K562 (cell line): ENCODE measurements around the gene ATP6V1G1. TPM values are rescaled to one million over a fixed set of nuclear protein-coding genes. Genes with fewer than 3 reads are reported as not detected.

ENCODE experiments used
- CBFA2T3 ChIP-seq: fragments of 450-650 bp; IDR thresholded peaks from 2 replicates; pipeline ENCODE4 v1.6.1; 2017
- CEBPG ChIP-seq, 3 experiments: fragments of 200-800 bp in 1 of 3; sonication (Bioruptor generic) in 1 of 3; sonication (generic) in 1 of 3; formaldehyde crosslinking in 1 of 3; IDR thresholded peaks in 2 of 3; conservative IDR thresholded peaks in 1 of 3; 2 replicates each; pipeline versions ENCODE4 v1.6.1 to v1.8.0; 2016 to 2022; ENCODE audit warnings: missing compliant biosample characterization in 2 of 3, missing genetic modification characterization in 2 of 3, mild to moderate bottlenecking in 1 of 3, missing genetic modification reagents in 1 of 3
- EGR1 ChIP-seq: fragments of 450-650 bp; conservative IDR thresholded peaks from 2 replicates; pipeline ENCODE4 v1.6.1; 2017; ENCODE audit warnings: mild to moderate bottlenecking
- EHMT2 ChIP-seq: fragments of 450-650 bp; IDR thresholded peaks from 2 replicates; pipeline ENCODE4 v1.6.1; 2018; ENCODE audit warnings: antibody characterized with exemption
- HMGN3 ChIP-seq: IDR thresholded peaks from 2 replicates; pipeline ENCODE4 v1.6.1; 2011; ENCODE audit warnings: borderline replicate concordance, low read depth, mild to moderate bottlenecking, mixed read lengths, low read length; ENCODE audit not compliant: insufficient read length; ENCODE audit errors: extremely low read depth
- ILK ChIP-seq: fragments of 450-650 bp; IDR thresholded peaks from 2 replicates; pipeline ENCODE4 v1.6.1; 2016; ENCODE audit warnings: missing genetic modification characterization, low read depth, mild to moderate bottlenecking, missing compliant biosample characterization, moderate library complexity, borderline replicate concordance
- KDM5B ChIP-seq: fragments of 200-600 bp; sonication (generic); IDR thresholded peaks from 2 replicates; pipeline ENCODE4 v1.6.1; 2012; ENCODE audit warnings: low read depth, mild to moderate bottlenecking, moderate library complexity, low read length, control low read depth, inconsistent platforms; ENCODE audit not compliant: insufficient replicate concordance
- MCM7 ChIP-seq, 2 experiments: fragments of 450-650 bp; IDR thresholded peaks; 2 replicates each; pipeline ENCODE4 v1.6.1; 2016 to 2018
- MED1 ChIP-seq: sonication (generic); formaldehyde crosslinking; IDR thresholded peaks from 2 replicates; pipeline ENCODE4 v1.8.1; 2023; ENCODE audit warnings: missing genetic modification reagents, borderline replicate concordance
- POLR2B ChIP-seq: fragments of 450-650 bp; IDR thresholded peaks from 2 replicates; pipeline ENCODE4 v1.6.1; 2018; ENCODE audit warnings: low read depth; ENCODE audit not compliant: partially characterized antibody
- PURB ChIP-seq: sonication (generic); formaldehyde crosslinking; IDR thresholded peaks from 2 replicates; pipeline ENCODE4 v1.9.0; 2021; ENCODE audit warnings: low read depth, mild to moderate bottlenecking, missing genetic modification reagents
- RBM39 ChIP-seq: fragments of 200-400 bp; formaldehyde crosslinking; optimal IDR thresholded peaks from 2 replicates; pipeline ENCODE3; 2018; ENCODE audit warnings: low read depth, low read length
- RFX1 ChIP-seq: fragments of 450-650 bp; IDR thresholded peaks from 2 replicates; pipeline ENCODE4 v1.6.1; 2016; ENCODE audit warnings: mild to moderate bottlenecking, moderate library complexity
- SMAD4 ChIP-seq: fragments of 250-450 bp; sonication (Bioruptor Pico); conservative IDR thresholded peaks from 2 replicates; pipeline ENCODE4 v1.8.0; 2021; ENCODE audit warnings: inconsistent platforms, mild to moderate bottlenecking, moderate library complexity
- SP1 ChIP-seq: sonication (generic); formaldehyde crosslinking; IDR thresholded peaks from 2 replicates; pipeline ENCODE4 v1.8.1; 2022; ENCODE audit warnings: mild to moderate bottlenecking, missing genetic modification reagents
- ZBTB40 ChIP-seq, 2 experiments: fragments of 450-650 bp in 1 of 2; sonication (generic) in 1 of 2; formaldehyde crosslinking in 1 of 2; IDR thresholded peaks; 2 replicates each; pipeline versions ENCODE4 v1.7.1 to v1.9.0; 2016 to 2022; ENCODE audit warnings: inconsistent platforms in 1 of 2, mild to moderate bottlenecking in 1 of 2, missing genetic modification reagents in 1 of 2
- ZNF316 ChIP-seq: fragments of 450-650 bp; IDR thresholded peaks from 2 replicates; pipeline ENCODE4 v1.6.1; 2016
- ZNF57 ChIP-seq: fragments of 450-650 bp; formaldehyde crosslinking; IDR thresholded peaks from 2 replicates; pipeline ENCODE4 v1.4.0; 2020; ENCODE audit warnings: mild to moderate bottlenecking, moderate library complexity
- polyA plus RNA-seq, 8 experiments: library from polyadenylated mRNA; depleted of rRNA in 4 of 8; stranded (reverse) in 5 of 8; unstranded in 3 of 8; fragments of >200 nt; fragmentation: Nextera tagmentation in 2 of 8; fragmentation: Illumina TruSeq in 1 of 8; extraction: Ambion mirVana in 2 of 8; extraction: Trizol in 1 of 8; gene quantifications; 2 replicates each; pipeline versions ENCODE4 v1.2.1 to v1.2.3, GENCODE V29; 2011 to 2014; ENCODE audit warnings: inconsistent platforms in 1 of 8, missing spikeins in 1 of 8
- total RNA-seq, 7 experiments: library from RNA; depleted of rRNA in 6 of 7; stranded (reverse); fragments of >200 nt in 6 of 7; fragmentation: Illumina TruSeq in 2 of 7; extraction: Trizol in 2 of 7; gene quantifications; 2 replicates each; pipeline versions ENCODE4 v1.2.1 to v1.2.3, GENCODE V29; 2011 to 2021; ENCODE audit warnings: low replicate concordance in 1 of 7

The ATP6V1G1 gene
- total and polyA plus RNA-seq, 9 of the 15 experiments (the other 6 are each of a cell fraction or from before 2014, with no cell fraction given), result 88.4 to 492 (median 193) TPM

GRCh38 chr9:114611516-114612271 lies 24.1 kb downstream of the ATP6V1G1 start (continued):
- peak; percentile 61 for TF ChIP-seq SMAD4 (CRISPR knock-in tag)
- TF ChIP-seq ZBTB40 (IDR thresholded peaks at IDR 0.05), result no peak
- no peak for TF ChIP-seq ZBTB40 (CRISPR knock-in tag; IDR thresholded peaks at IDR 0.05)
- no peak for TF ChIP-seq ZNF57 (CRISPR knock-in tag)
- no peak for TF ChIP-seq ILK
- peak; percentile 8 for TF ChIP-seq KDM5B
- TF ChIP-seq EHMT2, result no peak
- TF ChIP-seq ZNF316, result no peak
- TF ChIP-seq MCM7 (IDR thresholded peaks at IDR 0.05), result no peak
- TF ChIP-seq MED1 (CRISPR knock-in tag), result no peak
- no peak for TF ChIP-seq PURB
- no peak for TF ChIP-seq CBFA2T3
- no peak for TF ChIP-seq POLR2B
- TF ChIP-seq SP1 (CRISPR knock-in tag), result no peak
- no peak for TF ChIP-seq RBM39
- TF ChIP-seq RFX1, result no peak
- TF ChIP-seq CEBPG (CRISPR knock-in tag; IDR thresholded peaks at IDR 0.05), result peak; percentile 72; the same call in 1 of the 2 replicates
- peak; percentile 68 to 88 for TF ChIP-seq CEBPG (tag; conservative IDR thresholded peaks at IDR 0.05 in 1 of 2, IDR thresholded peaks at IDR 0.05 in 1 of 2)
- TF ChIP-seq HMGN3, result peak; percentile 11
- no peak for TF ChIP-seq EGR1
